ENCODE measurements around the gene OTULIN.

Gene OTULIN

DNA sequence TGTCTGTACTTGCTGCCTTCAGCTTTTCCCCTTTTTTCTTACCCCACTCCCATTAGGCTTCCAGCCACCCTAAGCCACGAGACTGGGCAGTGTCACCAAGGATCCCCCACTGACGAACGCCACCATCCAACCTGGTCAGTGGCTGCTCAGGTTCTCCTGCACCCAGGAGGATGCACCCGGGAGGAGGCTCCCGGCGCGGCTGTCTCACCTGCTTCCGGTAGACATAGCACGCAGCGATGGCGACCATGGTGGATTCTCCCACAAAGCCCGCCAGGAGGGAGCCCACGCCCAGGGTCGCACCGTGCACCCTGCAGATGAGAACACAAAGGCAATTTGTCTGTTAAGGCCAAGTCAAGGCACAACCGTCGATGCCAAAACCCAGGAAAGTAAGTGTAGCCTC is 48.1 kb downstream of the OTULIN start:
- Mint-ChIP-seq H3K9me3 (no peaks in the 10 kb centered on the region), H3K4me1 (ENCODE audit: low read depth) (peaks cover 23% of the 10 kb centered on the region), H3K36me3 (ENCODE audit: low read depth) (peaks cover 86% of the 10 kb centered on the region), H3K27me3 (ENCODE audit: low read depth) (no peaks in the 10 kb centered on the region), H3K27ac (peak overlapping the region; percentile 31), H3K4me3 (no peak overlapping the region)
- no peak for DNase-seq (ENCODE audit: low spot score)

DNA sequence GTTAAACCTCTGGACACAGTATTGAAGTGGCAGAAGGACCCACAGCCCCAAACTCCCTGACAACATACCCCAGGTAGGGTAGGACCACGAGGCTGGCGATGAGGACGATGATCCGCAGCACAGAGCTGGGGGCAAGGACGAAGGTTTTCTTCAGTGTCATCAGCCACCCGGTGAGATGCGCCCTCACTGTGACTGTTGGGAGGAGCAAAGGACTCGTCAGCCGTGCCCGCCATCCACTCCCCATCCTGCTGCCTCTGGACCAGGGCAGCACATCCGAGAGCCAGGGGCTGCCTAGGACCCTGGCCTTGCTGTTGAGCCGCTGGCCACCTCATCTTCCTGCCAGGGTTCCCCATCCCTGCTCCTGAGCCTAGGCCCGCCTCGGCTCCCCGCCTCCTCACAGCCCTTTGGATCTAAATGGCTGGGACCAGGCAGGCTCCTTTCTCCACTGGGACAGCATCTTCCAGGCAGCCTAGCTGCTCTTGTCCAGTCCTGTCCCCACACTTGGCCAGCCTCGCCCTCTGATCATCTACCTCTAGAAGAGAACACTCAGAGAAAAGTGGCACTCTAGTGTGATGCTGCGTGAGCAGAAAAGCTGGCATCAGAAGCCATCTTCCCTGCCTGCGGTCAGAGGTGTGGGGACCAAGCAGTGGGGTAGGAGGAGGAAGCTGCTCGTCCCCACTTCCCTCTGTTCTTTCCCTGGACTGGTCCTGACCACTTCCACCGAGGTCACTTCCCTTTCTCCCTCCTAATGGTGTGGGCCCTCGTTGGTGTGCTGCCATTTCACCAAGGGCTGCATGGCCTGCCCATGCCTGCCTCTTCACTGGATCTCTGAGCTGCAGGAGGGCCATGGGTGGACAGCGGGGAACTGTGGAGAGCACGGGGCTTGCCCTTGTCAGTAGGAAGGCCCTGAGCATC is 49.2 kb downstream of the OTULIN start:
- H3K36me3 Mint-ChIP-seq (ENCODE audit: low read depth), result peaks cover 85% of the 10 kb centered on the region

DNA sequence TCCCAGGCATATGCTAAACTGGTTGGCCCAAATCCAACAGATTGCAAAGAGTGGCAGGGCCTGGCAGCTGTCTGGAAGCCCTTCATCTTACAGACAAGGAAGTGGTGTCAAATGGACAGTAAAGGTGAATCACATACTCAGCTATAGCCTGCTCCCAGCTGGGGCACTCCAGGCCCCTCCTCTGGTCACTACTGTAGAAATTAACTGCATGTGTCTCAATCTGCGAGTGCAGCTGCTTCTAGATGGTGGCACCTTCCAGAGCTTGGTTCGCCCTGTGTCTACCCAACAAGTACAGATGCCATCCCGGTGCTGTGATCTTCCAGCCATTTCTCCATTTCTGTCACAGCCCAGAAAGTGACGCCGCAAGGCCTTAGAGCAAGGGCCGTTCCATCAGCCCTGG is 50.2 kb downstream of the OTULIN start:
- H3K4me1 Mint-ChIP-seq (ENCODE audit: low read depth), result peaks cover 13% of the 10 kb centered on the region
- no peaks in the 10 kb centered on the region for H3K27me3 Mint-ChIP-seq (ENCODE audit: low read depth)
- DNase-seq (ENCODE audit: low spot score), result no peak
- H3K9me3 Mint-ChIP-seq, result no peaks in the 10 kb centered on the region
- H3K36me3 Mint-ChIP-seq (ENCODE audit: low read depth), result peaks cover 79% of the 10 kb centered on the region
- H3K4me3 Mint-ChIP-seq, result no peak overlapping the region
- no peak overlapping the region for H3K27ac Mint-ChIP-seq

More for the DNA sequence above, 49.2 kb downstream of the OTULIN start:
- peaks cover 19% of the 10 kb centered on the region for H3K4me1 Mint-ChIP-seq (ENCODE audit: low read depth)
- no peak for DNase-seq (ENCODE audit: low spot score)
- no peak overlapping the region for H3K4me3 Mint-ChIP-seq
- H3K9me3 Mint-ChIP-seq, result no peaks in the 10 kb centered on the region
- H3K27ac Mint-ChIP-seq, result peak overlapping the region; percentile 26
- H3K27me3 Mint-ChIP-seq (ENCODE audit: low read depth), result no peaks in the 10 kb centered on the region

- Mint-ChIP-seq H3K27me3 (ENCODE audit: low read depth) (no peaks in the 10 kb centered on the region), H3K36me3 (ENCODE audit: low read depth) (peaks cover 79% of the 10 kb centered on the region), H3K27ac (no peak overlapping the region), H3K9me3 (no peaks in the 10 kb centered on the region), H3K4me1 (ENCODE audit: low read depth) (peaks cover 18% of the 10 kb centered on the region), H3K4me3 (no peak overlapping the region)
- no peak for DNase-seq (ENCODE audit: low spot score)
These were observed 51.0 kb downstream of the OTULIN start for GRCh38 chr5:14715481-14715880.

- DNase-seq (ENCODE audit: low spot score), result no peak
- Mint-ChIP-seq H3K4me3 (no peak overlapping the region), H3K9me3 (no peaks in the 10 kb centered on the region), H3K27ac (peak overlapping the region; percentile 7), H3K27me3 (ENCODE audit: low read depth) (no peaks in the 10 kb centered on the region), H3K36me3 (ENCODE audit: low read depth) (peaks cover 69% of the 10 kb centered on the region), H3K4me1 (ENCODE audit: low read depth) (peaks cover 19% of the 10 kb centered on the region)
These were observed 52.5 kb downstream of the OTULIN start for GRCh38 chr5:14716755-14717752.

DNA sequence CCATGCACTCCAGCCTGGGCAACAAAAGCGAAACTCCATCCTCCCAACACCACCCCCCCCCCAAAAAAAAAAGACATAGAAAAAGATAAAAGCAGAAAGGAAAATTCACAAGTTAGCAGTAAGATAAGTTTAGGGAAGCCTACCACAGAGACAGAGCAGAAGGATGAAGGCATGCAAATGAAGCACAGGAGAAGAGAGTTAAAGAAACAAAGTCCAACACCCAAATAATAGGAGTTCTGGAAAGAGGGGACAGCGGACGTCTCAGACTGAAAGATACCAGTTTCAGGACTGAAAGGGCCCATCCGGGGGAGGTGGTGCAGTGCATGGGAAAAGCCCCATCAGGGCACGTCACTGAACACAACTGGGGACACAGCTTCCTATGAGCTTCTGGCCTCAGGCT is 54.3 kb downstream of the OTULIN start:
- H3K36me3 Mint-ChIP-seq (ENCODE audit: low read depth), result peaks cover 72% of the 10 kb centered on the region
- H3K4me1 Mint-ChIP-seq (ENCODE audit: low read depth), result peaks cover 17% of the 10 kb centered on the region
- H3K4me3 Mint-ChIP-seq, result no peak overlapping the region
- H3K27me3 Mint-ChIP-seq (ENCODE audit: low read depth), result no peaks in the 10 kb centered on the region
- H3K27ac Mint-ChIP-seq, result peak overlapping the region; percentile 41
- DNase-seq (ENCODE audit: low spot score), result no peak
- no peaks in the 10 kb centered on the region for H3K9me3 Mint-ChIP-seq

GRCh38 chr5:14720236-14720923 is 55.9 kb downstream of the OTULIN start:
- Mint-ChIP-seq H3K27ac (no peak overlapping the region), H3K36me3 (ENCODE audit: low read depth) (peaks cover 69% of the 10 kb centered on the region)

GRCh38 chr5:14721990-14722656 is 57.6 kb downstream of the OTULIN start:
- H3K9me3 Mint-ChIP-seq, result no peaks in the 10 kb centered on the region
- no peak overlapping the region for H3K27ac Mint-ChIP-seq
- no peak for DNase-seq (ENCODE audit: low spot score)

More at GRCh38 chr5:14720236-14720923, 55.9 kb downstream of the OTULIN start:
- H3K4me1 Mint-ChIP-seq (ENCODE audit: low read depth), result peaks cover 17% of the 10 kb centered on the region
- no peak overlapping the region for H3K4me3 Mint-ChIP-seq
- no peaks in the 10 kb centered on the region for H3K27me3 Mint-ChIP-seq (ENCODE audit: low read depth)
- no peak for DNase-seq (ENCODE audit: low spot score)
- no peaks in the 10 kb centered on the region for H3K9me3 Mint-ChIP-seq

DNA sequence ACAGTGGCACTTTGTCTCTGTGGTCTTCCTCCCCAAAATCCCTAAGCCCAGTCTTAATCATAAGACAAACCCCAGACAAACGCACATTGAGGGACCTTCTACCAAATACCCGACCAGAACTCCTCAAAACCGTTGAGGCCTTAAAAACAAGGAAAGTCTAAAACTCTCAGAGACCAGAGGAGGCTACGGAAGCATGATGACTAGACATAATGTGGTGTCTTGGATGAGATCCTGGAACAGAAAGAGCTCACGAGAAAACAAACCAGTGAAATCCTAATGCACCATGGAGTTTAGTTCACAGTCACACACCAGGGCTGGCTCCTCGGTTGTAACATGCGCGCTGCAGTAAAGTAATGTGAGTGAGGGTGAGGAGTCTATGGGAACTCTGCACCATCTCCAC is 58.4 kb downstream of the OTULIN start:
- no peaks in the 10 kb centered on the region for H3K27me3 Mint-ChIP-seq (ENCODE audit: low read depth)
- peaks cover 19% of the 10 kb centered on the region for H3K4me1 Mint-ChIP-seq (ENCODE audit: low read depth)
- DNase-seq (ENCODE audit: low spot score), result no peak
- H3K36me3 Mint-ChIP-seq (ENCODE audit: low read depth), result peaks cover 57% of the 10 kb centered on the region
- H3K4me3 Mint-ChIP-seq, result no peak overlapping the region
- H3K27ac Mint-ChIP-seq, result no peak overlapping the region
- H3K9me3 Mint-ChIP-seq, result no peaks in the 10 kb centered on the region

More at GRCh38 chr5:14721990-14722656, 57.6 kb downstream of the OTULIN start:
- Mint-ChIP-seq H3K36me3 (ENCODE audit: low read depth) (peaks cover 64% of the 10 kb centered on the region), H3K27me3 (ENCODE audit: low read depth) (no peaks in the 10 kb centered on the region), H3K4me1 (ENCODE audit: low read depth) (peaks cover 19% of the 10 kb centered on the region), H3K4me3 (no peak overlapping the region)

- H3K4me3 Mint-ChIP-seq, result no peak overlapping the region
- H3K27me3 Mint-ChIP-seq (ENCODE audit: low read depth), result no peaks in the 10 kb centered on the region
- H3K36me3 Mint-ChIP-seq (ENCODE audit: low read depth), result peaks cover 50% of the 10 kb centered on the region
- no peaks in the 10 kb centered on the region for H3K9me3 Mint-ChIP-seq
- peaks cover 14% of the 10 kb centered on the region for H3K4me1 Mint-ChIP-seq (ENCODE audit: low read depth)
- no peak for DNase-seq (ENCODE audit: low spot score)
- no peak overlapping the region for H3K27ac Mint-ChIP-seq
These were observed 59.2 kb downstream of the OTULIN start for GRCh38 chr5:14723701-14724132.

DNA sequence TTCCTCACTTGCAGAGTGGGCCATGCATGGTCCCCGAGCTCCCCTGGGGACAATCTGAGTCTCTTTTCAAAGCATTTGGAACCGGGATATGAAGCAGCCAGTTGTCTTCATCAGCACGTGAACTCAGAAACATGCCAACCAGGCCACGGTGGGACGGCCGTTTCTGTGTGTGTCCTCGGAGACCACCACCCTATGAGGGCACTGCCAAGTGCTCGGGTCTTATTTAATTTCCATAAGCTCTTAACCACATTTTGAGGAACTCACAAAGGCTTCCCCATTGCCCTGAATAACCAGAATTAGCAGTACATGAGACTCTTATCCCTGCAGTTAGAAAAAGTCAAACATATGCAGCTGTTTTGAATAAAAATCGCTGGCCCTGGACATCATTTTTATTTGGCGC is 60.1 kb downstream of the OTULIN start:
- Mint-ChIP-seq H3K27ac (no peak overlapping the region), H3K4me3 (no peak overlapping the region), H3K27me3 (ENCODE audit: low read depth) (no peaks in the 10 kb centered on the region), H3K9me3 (no peaks in the 10 kb centered on the region), H3K36me3 (ENCODE audit: low read depth) (peaks cover 48% of the 10 kb centered on the region), H3K4me1 (ENCODE audit: low read depth) (peaks cover 12% of the 10 kb centered on the region)
- DNase-seq (ENCODE audit: low spot score), result no peak

DNA sequence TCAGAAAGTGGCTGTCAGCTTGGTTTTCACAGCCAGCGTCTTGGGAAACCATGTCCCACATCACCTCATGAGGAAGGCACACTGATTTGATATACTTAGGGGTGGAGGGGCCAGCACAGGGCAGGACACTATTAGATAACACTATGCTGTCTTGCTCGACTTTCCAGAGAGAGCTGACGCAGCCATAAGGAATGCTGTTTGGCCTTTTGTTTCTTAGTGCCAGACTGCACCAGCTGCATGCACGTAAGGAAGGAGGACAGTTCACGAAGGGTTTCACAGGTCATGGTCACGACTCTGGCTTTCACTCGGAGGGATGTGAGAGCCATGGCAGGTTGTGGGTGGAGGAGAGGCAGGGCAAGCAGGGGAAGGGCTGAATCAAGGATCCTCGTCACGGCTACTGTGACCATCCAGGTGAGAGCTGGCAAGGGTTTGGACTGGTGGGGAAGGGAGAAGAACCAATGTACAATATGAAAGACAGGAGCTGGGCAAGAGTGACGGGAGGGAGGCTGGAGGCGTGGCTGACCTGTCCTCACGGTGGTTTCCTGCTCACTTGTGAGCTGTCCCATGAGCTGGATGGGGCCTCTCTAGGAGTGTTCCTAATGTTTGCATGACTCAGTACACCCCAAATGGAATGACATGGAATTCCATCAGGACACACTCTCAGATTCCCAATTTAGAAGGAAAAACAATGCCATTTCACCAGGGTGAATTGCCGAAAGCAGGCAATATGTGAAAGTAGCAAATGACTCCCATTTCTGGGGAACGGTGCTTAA is 61.7 kb downstream of the OTULIN start:
- Mint-ChIP-seq H3K9me3 (no peaks in the 10 kb centered on the region), H3K4me3 (no peak overlapping the region), H3K27me3 (ENCODE audit: low read depth) (no peaks in the 10 kb centered on the region), H3K4me1 (ENCODE audit: low read depth) (peaks cover 2% of the 10 kb centered on the region), H3K36me3 (ENCODE audit: low read depth) (peaks cover 37% of the 10 kb centered on the region), H3K27ac (no peak overlapping the region)
- DNase-seq (ENCODE audit: low spot score), result no peak
